Progenitor cell of endocrine pancreas (in vitro differentiated cells): Measurements from ENCODE around the gene SYPL1. TPM values are rescaled to one million over a fixed set of nuclear protein-coding genes. Genes with fewer than 3 reads are reported as not detected.

Source experiments
- DNase-seq: peaks from one replicate; pipeline ENCODE4 v3.0.0; 2021; ENCODE audit warnings: low spot score; ENCODE audit not compliant: unreplicated experiment
- H3K27ac Mint-ChIP-seq: 2 replicates; pipeline ENCODE4 v1.8.0; 2021; ENCODE audit warnings: mild to moderate bottlenecking, moderate library complexity, mixed read lengths
- H3K27me3 Mint-ChIP-seq: 2 replicates; pipeline ENCODE4 v1.8.0; 2021; ENCODE audit warnings: mixed read lengths
- H3K36me3 Mint-ChIP-seq: 2 replicates; pipeline ENCODE4 v1.8.0; 2022; ENCODE audit warnings: mixed read lengths; ENCODE audit not compliant: insufficient read depth
- H3K4me1 Mint-ChIP-seq: 2 replicates; pipeline ENCODE4 v1.8.0; 2021; ENCODE audit warnings: low read depth, mixed read lengths
- H3K4me3 Mint-ChIP-seq: 2 replicates; pipeline ENCODE4 v1.8.0; 2021; ENCODE audit warnings: low read depth, mild to moderate bottlenecking, moderate library complexity, mixed read lengths
- H3K9me3 Mint-ChIP-seq: 2 replicates; pipeline ENCODE4 v1.8.0; 2021; ENCODE audit warnings: low read depth, mixed read lengths
- CTCF ChIP-seq: fragments of 200-600 bp; sonication (generic); IDR thresholded peaks from one replicate; pipeline ENCODE4 v1.5.0; 2021; ENCODE audit warnings: antibody characterized with exemption, mild to moderate bottlenecking; ENCODE audit not compliant: unreplicated experiment
- total RNA-seq: library from RNA; stranded (reverse); gene quantifications from 2 replicates; pipeline ENCODE4 v1.2.1, GENCODE V29; 2021

The SYPL1 gene
- total RNA-seq, 1 donor from 2014 or later: 60.3 TPM

- no peaks in the 10 kb centered on the region for H3K9me3 Mint-ChIP-seq
- peaks cover 9% of the 10 kb centered on the region for H3K27me3 Mint-ChIP-seq
- TF ChIP-seq CTCF: no peak
- H3K36me3 Mint-ChIP-seq: no peaks in the 10 kb centered on the region
- no peak overlapping the region for H3K27ac Mint-ChIP-seq
- no peak for DNase-seq
- peaks cover 12% of the 10 kb centered on the region for H3K4me1 Mint-ChIP-seq
- no peak overlapping the region for H3K4me3 Mint-ChIP-seq
Observed at GRCh38 chr7:106074257-106074656, 37.9 kb downstream of the SYPL1 start.

GRCh38 chr7:106073701-106074100 is 38.4 kb downstream of the SYPL1 start:
- TF ChIP-seq CTCF: no peak
- H3K27ac Mint-ChIP-seq: no peak overlapping the region
- H3K27me3 Mint-ChIP-seq: peaks cover 9% of the 10 kb centered on the region
- H3K36me3 Mint-ChIP-seq: no peaks in the 10 kb centered on the region
- peaks cover 12% of the 10 kb centered on the region for H3K4me1 Mint-ChIP-seq
- no peak overlapping the region for H3K4me3 Mint-ChIP-seq
- no peak for DNase-seq
- no peaks in the 10 kb centered on the region for H3K9me3 Mint-ChIP-seq

GRCh38 chr7:106072715-106073091 is 39.4 kb downstream of the SYPL1 start:
- Mint-ChIP-seq H3K9me3 (no peaks in the 10 kb centered on the region), H3K27ac (no peak overlapping the region), H3K4me3 (no peak overlapping the region), H3K4me1 (peaks cover 12% of the 10 kb centered on the region), H3K36me3 (no peaks in the 10 kb centered on the region), H3K27me3 (peaks cover 9% of the 10 kb centered on the region)
- TF ChIP-seq CTCF: no peak
- no peak for DNase-seq

- Mint-ChIP-seq H3K27ac (peak overlapping the region; percentile 69), H3K4me1 (peaks cover 12% of the 10 kb centered on the region), H3K4me3 (no peak overlapping the region)
Observed at GRCh38 chr7:106071999-106072714, 40.0 kb downstream of the SYPL1 start.

GRCh38 chr7:106071356-106071998 is 40.6 kb downstream of the SYPL1 start:
- H3K4me1 Mint-ChIP-seq: peaks cover 12% of the 10 kb centered on the region

More at GRCh38 chr7:106071999-106072714, 40.0 kb downstream of the SYPL1 start:
- TF ChIP-seq CTCF: no peak
- Mint-ChIP-seq H3K9me3 (no peaks in the 10 kb centered on the region), H3K27me3 (peaks cover 9% of the 10 kb centered on the region), H3K36me3 (no peaks in the 10 kb centered on the region)
- no peak for DNase-seq

More at GRCh38 chr7:106071356-106071998, 40.6 kb downstream of the SYPL1 start:
- no peak overlapping the region for H3K4me3 Mint-ChIP-seq
- peak overlapping the region; percentile 69 for H3K27ac Mint-ChIP-seq
- DNase-seq: no peak
- TF ChIP-seq CTCF: no peak
- H3K27me3 Mint-ChIP-seq: peaks cover 13% of the 10 kb centered on the region
- H3K9me3 Mint-ChIP-seq: no peaks in the 10 kb centered on the region
- no peaks in the 10 kb centered on the region for H3K36me3 Mint-ChIP-seq
